Keratinocyte (primary cell): Measurements from ENCODE around the gene ANKRD55. TPM values are rescaled to one million over a fixed set of nuclear protein-coding genes. Genes with fewer than 3 reads are reported as not detected.

ENCODE experiments used
- DNase-seq: peaks from one replicate; pipeline ENCODE4 v3.0.0-alpha.2; 2011; ENCODE audit warnings: low read depth, missing footprints, low spot score
- FAIRE-seq: peaks from 2 replicates; lab custom pipeline; 2011; peaks lifted over from hg19 to GRCh38; lab: Jason Lieb, UNC
- H2AFZ ChIP-seq: 2 replicates; pipeline ENCODE4 v1.6.0; 2012; ENCODE audit warnings: low read length, control low read depth, inconsistent platforms; ENCODE audit not compliant: control insufficient read depth
- H3K27ac ChIP-seq: 2 replicates; pipeline ENCODE4 v1.5.1; 2011; ENCODE audit warnings: low read length; ENCODE audit not compliant: control insufficient read depth, insufficient read depth
- H3K27me3 ChIP-seq: 3 replicates; pipeline ENCODE4 v1.6.0; 2011; ENCODE audit warnings: low read length; ENCODE audit not compliant: control insufficient read depth, insufficient read depth; ENCODE audit errors: extremely low read depth
- H3K36me3 ChIP-seq, 2 experiments: 2 replicates in 1 of 2; 3 replicates in 1 of 2; pipeline ENCODE4 v1.5.1; 2011; ENCODE audit warnings: low read length in 2 of 2, mild to moderate bottlenecking in 1 of 2; ENCODE audit not compliant: control insufficient read depth in 2 of 2, insufficient read depth in 2 of 2; ENCODE audit errors: extremely low read depth in 1 of 2
- H3K4me1 ChIP-seq: 3 replicates; pipeline ENCODE4 v1.5.1; 2011; ENCODE audit warnings: low read length; ENCODE audit not compliant: control insufficient read depth, insufficient read depth; ENCODE audit errors: extremely low read depth
- H3K4me2 ChIP-seq: 3 replicates; pipeline ENCODE4 v1.6.0; 2011; ENCODE audit warnings: low read depth, low read length; ENCODE audit not compliant: control insufficient read depth, insufficient read depth; ENCODE audit errors: extremely low read depth
- H3K4me3 ChIP-seq, 3 experiments: fragments of 200-600 bp in 1 of 3; sonication (generic) in 1 of 3; 2 replicates in 2 of 3; 3 replicates in 1 of 3; pipeline ENCODE4 v1.5.1; 2011 to 2016; ENCODE audit warnings: low read length in 3 of 3, mild to moderate bottlenecking in 3 of 3, control low read depth in 2 of 3, inconsistent platforms in 1 of 3, low read depth in 1 of 3, mixed read lengths in 1 of 3, mixed run types in 1 of 3, moderate library complexity in 1 of 3; ENCODE audit not compliant: control insufficient read depth in 2 of 3, insufficient read depth in 2 of 3; ENCODE audit errors: extremely low read depth in 1 of 3
- H3K79me2 ChIP-seq: 2 replicates; pipeline ENCODE4 v1.6.0; 2012; ENCODE audit warnings: low read length; ENCODE audit not compliant: control insufficient read depth, insufficient read depth
- H3K9ac ChIP-seq: 3 replicates; pipeline ENCODE4 v1.6.0; 2011; ENCODE audit warnings: low read length; ENCODE audit not compliant: control insufficient read depth, insufficient read depth; ENCODE audit errors: extremely low read depth
- H3K9me1 ChIP-seq: 3 replicates; pipeline ENCODE4 v1.6.0; 2011; ENCODE audit warnings: low read length; ENCODE audit not compliant: control insufficient read depth, insufficient read depth; ENCODE audit errors: extremely low read depth
- H3K9me3 ChIP-seq: 2 replicates; pipeline ENCODE4 v1.5.1; 2012; ENCODE audit warnings: low read depth, low read length; ENCODE audit not compliant: control insufficient read depth
- H4K20me1 ChIP-seq: 3 replicates; pipeline ENCODE4 v1.6.0; 2011; ENCODE audit warnings: low read length; ENCODE audit not compliant: control insufficient read depth, insufficient read depth; ENCODE audit errors: extremely low read depth
- EZH2 ChIP-seq: IDR thresholded peaks from one replicate; pipeline ENCODE4 v1.6.1; 2012; ENCODE audit warnings: inconsistent platforms, mild to moderate bottlenecking, low read length, moderate library complexity
- dilution Hi-C: fragments of 300-500 bp; cut with MboI; formaldehyde crosslinking; loops from one replicate; pipeline ENCODE4 v1.7.0; 2020; ENCODE audit warnings: low sequenced_read_pairs; ENCODE audit not compliant: extremely low pct_ligation_motif_present
- polyA plus RNA-seq, 5 experiments: library from polyadenylated mRNA; depleted of rRNA in 3 of 5; stranded (reverse) in 3 of 5; stranded (forward) in 1 of 5; unstranded in 1 of 5; fragments of >200 nt; gene quantifications; 1 replicate in 1 of 5; 2 replicates in 3 of 5; 3 replicates in 1 of 5; pipeline versions ENCODE4 v1.2.1 to v1.2.3, GENCODE V29; 2011 to 2012; ENCODE audit warnings: missing spikeins in 2 of 5, low read depth in 1 of 5, low replicate concordance in 1 of 5
- small RNA-seq, 3 experiments: library from RNA; depleted of rRNA; stranded (forward); fragments of <200 nt; gene quantifications; one replicate each; pipeline ENCODE3, GENCODE V24; 2012; ENCODE audit warnings: low read depth in 3 of 3, low replicate concordance in 1 of 3; ENCODE audit not compliant: insufficient read length in 3 of 3
- TF ChIP-seq, protein P1 (sequence below), 3 experiments: IDR thresholded peaks in 1 of 3; conservative IDR thresholded peaks in 1 of 3; optimal IDR thresholded peaks in 1 of 3; 2 replicates in 2 of 3; 3 replicates in 1 of 3; pipeline versions ENCODE3 to v1.5.1; 2011; ENCODE audit warnings: low read length in 3 of 3, mild to moderate bottlenecking in 3 of 3, moderate library complexity in 2 of 3, control low read depth in 1 of 3, inconsistent platforms in 1 of 3; ENCODE audit not compliant: insufficient read depth in 2 of 3; ENCODE audit errors: extremely low read depth in 1 of 3

Gene ANKRD55
- polyA plus RNA-seq, 1 donor (not counting 4 experiments of a cell fraction or from before 2014, with no cell fraction given), result not detected

DNA sequence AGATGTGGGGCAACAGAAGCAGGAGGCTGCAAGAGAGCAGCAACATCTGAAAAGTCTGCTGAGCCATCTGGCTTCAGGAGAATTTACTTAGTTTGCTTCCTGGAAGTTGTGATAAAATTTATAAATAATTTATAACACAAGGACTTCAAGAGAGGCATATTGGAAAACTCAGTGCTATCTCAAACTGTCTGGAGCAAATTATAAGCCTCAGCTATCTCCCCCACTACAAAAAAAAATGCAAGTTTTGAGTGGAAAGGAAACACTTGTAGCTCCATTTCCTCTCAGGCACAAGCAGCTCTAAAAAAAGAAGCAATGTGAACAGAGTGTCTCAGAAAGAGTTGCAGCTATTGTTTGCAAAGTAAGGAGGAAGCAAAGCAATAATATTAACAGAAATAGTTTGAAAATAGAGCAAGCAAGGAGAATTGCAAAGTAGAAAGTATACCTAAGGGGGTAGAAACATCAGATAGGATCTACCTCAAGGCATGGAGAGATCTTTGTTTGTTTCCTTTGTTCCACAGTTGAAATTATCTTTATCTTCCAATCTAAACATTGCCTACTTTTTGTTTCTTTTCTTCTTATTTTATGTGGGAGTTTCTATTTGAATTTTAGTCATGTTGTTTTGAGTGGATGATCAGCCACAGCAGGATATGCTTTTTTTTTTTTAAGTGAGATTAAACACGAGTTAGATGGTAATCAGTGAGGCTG lies 182.4 kb downstream of the ANKRD55 start:
- H3K4me3 ChIP-seq, result no peak overlapping the region
- H3K79me2 ChIP-seq, result no peaks in the 10 kb centered on the region
- no peaks in the 10 kb centered on the region for H3K9me1 ChIP-seq
- H3K36me3 ChIP-seq, result no peaks in the 10 kb centered on the region
- TF ChIP-seq, protein P1, sequence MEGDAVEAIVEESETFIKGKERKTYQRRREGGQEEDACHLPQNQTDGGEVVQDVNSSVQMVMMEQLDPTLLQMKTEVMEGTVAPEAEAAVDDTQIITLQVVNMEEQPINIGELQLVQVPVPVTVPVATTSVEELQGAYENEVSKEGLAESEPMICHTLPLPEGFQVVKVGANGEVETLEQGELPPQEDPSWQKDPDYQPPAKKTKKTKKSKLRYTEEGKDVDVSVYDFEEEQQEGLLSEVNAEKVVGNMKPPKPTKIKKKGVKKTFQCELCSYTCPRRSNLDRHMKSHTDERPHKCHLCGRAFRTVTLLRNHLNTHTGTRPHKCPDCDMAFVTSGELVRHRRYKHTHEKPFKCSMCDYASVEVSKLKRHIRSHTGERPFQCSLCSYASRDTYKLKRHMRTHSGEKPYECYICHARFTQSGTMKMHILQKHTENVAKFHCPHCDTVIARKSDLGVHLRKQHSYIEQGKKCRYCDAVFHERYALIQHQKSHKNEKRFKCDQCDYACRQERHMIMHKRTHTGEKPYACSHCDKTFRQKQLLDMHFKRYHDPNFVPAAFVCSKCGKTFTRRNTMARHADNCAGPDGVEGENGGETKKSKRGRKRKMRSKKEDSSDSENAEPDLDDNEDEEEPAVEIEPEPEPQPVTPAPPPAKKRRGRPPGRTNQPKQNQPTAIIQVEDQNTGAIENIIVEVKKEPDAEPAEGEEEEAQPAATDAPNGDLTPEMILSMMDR (optimal IDR thresholded peaks at IDR 0.05 in 1 of 3, IDR thresholded peaks at IDR 0.05 in 1 of 3, conservative IDR thresholded peaks at IDR 0.05 in 1 of 3; ENCODE audit: extremely low read depth in 1 of 3, insufficient read depth in 2 of 3, low read length in 3 of 3), result no peak
- no peak for TF ChIP-seq EZH2
- FAIRE-seq, result no peak
- no peaks in the 10 kb centered on the region for H3K4me1 ChIP-seq
- peaks cover 2% of the 10 kb centered on the region for H3K9me3 ChIP-seq
- H3K4me2 ChIP-seq, result no peak overlapping the region
- H4K20me1 ChIP-seq, result no peaks in the 10 kb centered on the region
- dilution Hi-C loops, result no loop called here
- no peak overlapping the region for H2AFZ ChIP-seq
- no peak overlapping the region for H3K27ac ChIP-seq
- H3K9ac ChIP-seq, result no peak overlapping the region
- peaks cover 20% of the 10 kb centered on the region for H3K27me3 ChIP-seq
- no peak for DNase-seq

Small RNAs within 50 kb of the gene (small RNA-seq; reads per million reads assigned to genes)
- gene RNA5SP184, result 0 reads per million in 3 experiments
- gene RNA5SP185, result 0 to 2.0 (median 0.25) reads per million in 3 experiments
- gene RNU6-299P, result 0 reads per million in 3 experiments

Other genes starting within 250 kb of the ANKRD55 start
- 33.8 to 41.3 TPM (median 36.9 TPM) in 3 replicates for gene IL6ST, start 238.4 kb downstream of the ANKRD55 start, polyA plus RNA-seq